ENCODE data around the gene DDX47. TPM values are rescaled to one million over a fixed set of nuclear protein-coding genes. Genes with fewer than 3 reads are reported as not detected.

The DDX47 gene
- total RNA-seq, 1 experiment from 2014 or later: 192 TPM

- Histone ChIP-seq H3K4me2 (peak overlapping the region; percentile 48), H2AFZ (no peak overlapping the region), H3K27ac (peak overlapping the region; percentile 45), H3K27me3 (ENCODE audit: insufficient read depth, low read depth) (no peaks in the 10 kb centered on the region), H3K4me3 (no peak overlapping the region), H3F3A (ENCODE audit: insufficient read depth, low read depth) (peaks cover 71% of the 10 kb centered on the region), H4K20me1 (ENCODE audit: insufficient read depth) (no peaks in the 10 kb centered on the region), H3K79me2 (ENCODE audit: low read depth) (peaks cover 23% of the 10 kb centered on the region; the same call in 1 of the 2 replicates), H3K36me3 (ENCODE audit: low read depth) (0 out of 2 replicates have a peak, but pooled peaks cover 6% of the 10 kb centered on the region), H3K4me1 (replicated peaks; ENCODE audit: insufficient read depth) (peaks cover 78% of the 10 kb centered on the region), H3K9me3 (ENCODE audit: insufficient read depth, low read depth) (no peaks in the 10 kb centered on the region), H3K9me2 (ENCODE audit: insufficient read depth) (no peaks in the 10 kb centered on the region)
- intact Hi-C loops (cut with micrococcal nuclease; ENCODE audit: unreplicated experiment): no loop called here
- ChIA-PET CTCF (interaction anchor here (1.1 kb wide), 1 partner anchor 41 kb away, joined by 3 read pairs; no protein-coding TSS in a partner anchor), POLR2A (ENCODE audit: unreplicated experiment) (interaction anchor here (0.5 to 0.9 kb wide), 5 partner anchors 13 to 295 kb away, joined by 3 to 7 read pairs (median 4); partner anchors contain the start of gene GPRC5A)
- no peak for TF ChIP-seq CTCF (conservative IDR thresholded peaks at IDR 0.05)
- TF ChIP-seq EZH2 (IDR thresholded peaks at IDR 0.05; ENCODE audit: low read depth): no peak
- BruUV-seq (replicated peaks): no TSS peak
- DNase-seq: no peak
Observed at GRCh38 chr12:12877781-12878455, 64.8 kb downstream of the DDX47 start.

Small RNAs within 50 kb of the gene (microRNA-seq; reads per million reads assigned to microRNA genes)
- not detected for gene MIR613 (ENCODE audit: borderline number of aligned reads, borderline replicate concordance)

Other genes starting within 250 kb of the DDX47 start
- 26.6 and 30.3 TPM in 2 replicates for gene CREBL2, start 201.5 kb upstream of the DDX47 start, total RNA-seq (2021)
- gene GPR19, start 117.2 kb upstream of the DDX47 start, total RNA-seq (2021): 13.2 and 19.3 TPM in 2 replicates
- 54.9 and 67.5 TPM in 2 replicates for gene CDKN1B, start 96.0 kb upstream of the DDX47 start, total RNA-seq (2021)
- 23.3 and 24.9 TPM in 2 replicates for gene APOLD1, start 27.7 kb upstream of the DDX47 start, total RNA-seq (2021)
- gene GPRC5A, start 78.2 kb downstream of the DDX47 start, total RNA-seq (2021): 468 and 642 TPM in 2 replicates
- not detected in 2 replicates for gene GPRC5D, start 138.8 kb downstream of the DDX47 start, total RNA-seq (2021)
- 148 and 195 TPM in 2 replicates for gene HEBP1, start 186.9 kb downstream of the DDX47 start, total RNA-seq (2021)
- gene FAM234B, start 231.0 kb downstream of the DDX47 start, total RNA-seq (2021): 7.3 and 7.5 TPM in 2 replicates